ENCODE results near the gene NUAK2. TPM values are rescaled to one million over a fixed set of nuclear protein-coding genes. Genes with fewer than 3 reads are reported as not detected.

NUAK2 gene
- total RNA-seq, 1 experiment from 2014 or later: 3.9 TPM

GRCh38 chr1:205260948-205261732 lies 60.4 kb downstream of the NUAK2 start:
- Histone ChIP-seq H3K9me2 (ENCODE audit: insufficient read depth) (no peaks in the 10 kb centered on the region), H3K36me3 (ENCODE audit: low read depth) (no peaks in the 10 kb centered on the region), H3F3A (ENCODE audit: insufficient read depth, low read depth) (peaks cover 5% of the 10 kb centered on the region; the same call in 1 of the 2 replicates), H3K27ac (no peak overlapping the region), H2AFZ (no peak overlapping the region), H3K4me1 (replicated peaks; ENCODE audit: insufficient read depth) (0 out of 2 replicates have a peak, but pooled peaks cover 5% of the 10 kb centered on the region), H3K27me3 (ENCODE audit: insufficient read depth, low read depth) (no peaks in the 10 kb centered on the region), H3K4me3 (no peak overlapping the region), H3K4me2 (no peak overlapping the region), H3K9me3 (ENCODE audit: insufficient read depth, low read depth) (no peaks in the 10 kb centered on the region), H3K79me2 (ENCODE audit: low read depth) (no peaks in the 10 kb centered on the region), H4K20me1 (ENCODE audit: insufficient read depth) (no peaks in the 10 kb centered on the region)
- intact Hi-C loops (cut with micrococcal nuclease; ENCODE audit: unreplicated experiment): no loop called here
- POLR2A ChIA-PET (ENCODE audit: unreplicated experiment): no interaction called here
- no TSS peak for BruUV-seq (replicated peaks)
- no peak for DNase-seq
- CTCF ChIA-PET: interaction anchor here (0.6 to 0.9 kb wide), 4 partner anchors 24 to 287 kb away, joined by 3 to 8 read pairs (median 6); no protein-coding TSS in a partner anchor
- TF ChIP-seq CTCF (conservative IDR thresholded peaks at IDR 0.05) (no peak), EZH2 (IDR thresholded peaks at IDR 0.05; ENCODE audit: low read depth) (no peak)

- POLR2A ChIA-PET (ENCODE audit: unreplicated experiment): interaction anchor here (0.8 kb wide), 1 partner anchor 49 kb away, joined by 3 read pairs; no protein-coding TSS in a partner anchor
- no peak overlapping the region for H3K27ac ChIP-seq
- no peaks in the 10 kb centered on the region for H3K79me2 ChIP-seq (ENCODE audit: low read depth)
- H3K27me3 ChIP-seq (ENCODE audit: insufficient read depth, low read depth): no peaks in the 10 kb centered on the region
- no peak overlapping the region for H3K4me3 ChIP-seq
- H3K36me3 ChIP-seq (ENCODE audit: low read depth): no peaks in the 10 kb centered on the region
- no peak for DNase-seq
- 0 out of 2 replicates have a peak, but pooled peaks cover 5% of the 10 kb centered on the region for H3K4me1 ChIP-seq (replicated peaks; ENCODE audit: insufficient read depth)
- no peaks in the 10 kb centered on the region for H4K20me1 ChIP-seq (ENCODE audit: insufficient read depth)
- H3K9me3 ChIP-seq (ENCODE audit: insufficient read depth, low read depth): no peaks in the 10 kb centered on the region
- TF ChIP-seq CTCF (conservative IDR thresholded peaks at IDR 0.05): no peak
- TF ChIP-seq EZH2 (IDR thresholded peaks at IDR 0.05; ENCODE audit: low read depth): no peak
- no TSS peak for BruUV-seq (replicated peaks)
- H2AFZ ChIP-seq: no peak overlapping the region
- intact Hi-C loops (cut with micrococcal nuclease; ENCODE audit: unreplicated experiment): no loop called here
- no peak overlapping the region for H3K4me2 ChIP-seq
- peaks cover 5% of the 10 kb centered on the region; the same call in 1 of the 2 replicates for H3F3A ChIP-seq (ENCODE audit: insufficient read depth, low read depth)
- H3K9me2 ChIP-seq (ENCODE audit: insufficient read depth): no peaks in the 10 kb centered on the region
- CTCF ChIA-PET: interaction anchor here (0.6 kb wide), 1 partner anchor 31 kb away, joined by 6 read pairs; no protein-coding TSS in a partner anchor
Observed at GRCh38 chr1:205259998-205260397, 61.5 kb downstream of the NUAK2 start.

GRCh38 chr1:205259324-205259832 lies 62.2 kb downstream of the NUAK2 start:
- POLR2A ChIA-PET (ENCODE audit: unreplicated experiment): interaction anchor here (0.5 kb wide), 1 partner anchor 17 kb away, joined by 5 read pairs; no protein-coding TSS in a partner anchor
- intact Hi-C loops (cut with micrococcal nuclease; ENCODE audit: unreplicated experiment): no loop called here

More at GRCh38 chr1:205259324-205259832, 62.2 kb downstream of the NUAK2 start:
- Histone ChIP-seq H3K79me2 (ENCODE audit: low read depth) (no peaks in the 10 kb centered on the region), H3K4me2 (no peak overlapping the region), H2AFZ (no peak overlapping the region), H3K4me3 (no peak overlapping the region), H3K27ac (no peak overlapping the region), H4K20me1 (ENCODE audit: insufficient read depth) (no peaks in the 10 kb centered on the region), H3K9me3 (ENCODE audit: insufficient read depth, low read depth) (no peaks in the 10 kb centered on the region), H3F3A (ENCODE audit: insufficient read depth, low read depth) (peaks cover 5% of the 10 kb centered on the region; the same call in 1 of the 2 replicates), H3K4me1 (replicated peaks; ENCODE audit: insufficient read depth) (0 out of 2 replicates have a peak, but pooled peaks cover 5% of the 10 kb centered on the region), H3K27me3 (ENCODE audit: insufficient read depth, low read depth) (no peaks in the 10 kb centered on the region), H3K36me3 (ENCODE audit: low read depth) (no peaks in the 10 kb centered on the region), H3K9me2 (ENCODE audit: insufficient read depth) (no peaks in the 10 kb centered on the region)
- TF ChIP-seq CTCF (conservative IDR thresholded peaks at IDR 0.05): no peak
- no peak for TF ChIP-seq EZH2 (IDR thresholded peaks at IDR 0.05; ENCODE audit: low read depth)
- DNase-seq: no peak
- CTCF ChIA-PET: no interaction called here
- BruUV-seq (replicated peaks): TSS peak; percentile 19

All from PC-9 (cell line).